GM21825 (cell line): ENCODE data around the gene GADD45GIP1.
A peak's percentile ranks its signal among the peaks of the same experiment; 100 is the strongest.
"Not testable (repeated sequence)": the region's sequence is repeated elsewhere in the genome, so short reads cannot be mapped to it uniquely, and the experiment has no call there.

Experiments used
- ATAC-seq: cut with Tn5 transposase; IDR thresholded peaks from one replicate; pipeline ENCODE4 v1.9.1; 2021; ENCODE audit warnings: mild to moderate bottlenecking, moderate library complexity; ENCODE audit not compliant: unreplicated experiment

Gene GADD45GIP1

DNA sequence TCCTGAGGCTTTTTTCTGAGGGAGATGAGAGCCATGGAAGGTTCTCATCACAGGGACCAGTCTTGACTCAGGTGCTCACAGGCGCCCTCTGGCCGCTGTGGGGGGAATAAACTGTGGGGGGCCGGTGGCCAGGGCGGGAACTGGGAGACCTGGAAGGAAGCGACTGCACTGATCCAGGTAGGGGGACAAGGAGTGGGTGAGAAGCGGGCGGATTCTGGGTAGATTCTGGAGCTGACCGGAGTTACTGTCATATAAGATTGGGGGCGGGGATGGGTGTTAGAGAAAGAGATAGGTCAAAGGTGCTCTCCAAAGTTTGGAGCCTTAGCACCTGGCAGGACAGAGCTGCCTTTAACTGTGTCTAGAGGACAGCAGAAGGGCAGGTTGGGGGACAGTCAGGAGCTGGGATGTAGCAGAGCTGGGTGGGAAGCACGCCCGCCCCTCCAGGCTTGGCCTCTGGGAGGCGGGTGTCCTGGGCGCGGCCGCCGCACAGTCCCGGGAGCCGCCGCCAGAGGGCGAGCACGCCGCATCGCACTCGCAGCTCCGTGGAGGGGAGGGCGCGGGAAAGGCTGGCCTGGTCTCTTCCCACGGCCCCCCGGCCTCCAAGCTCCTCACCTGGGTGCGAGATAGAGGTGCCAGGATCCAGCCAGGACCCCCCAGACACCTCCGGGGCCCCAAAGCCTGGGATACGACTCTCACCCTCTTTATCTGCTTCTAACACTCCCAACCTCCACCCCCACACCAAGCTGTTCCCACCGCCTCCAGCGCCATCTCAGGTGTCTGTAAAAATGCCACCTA lies 8.2 kb upstream of the GADD45GIP1 start:
- ATAC-seq, result peak; percentile 85

DNA sequence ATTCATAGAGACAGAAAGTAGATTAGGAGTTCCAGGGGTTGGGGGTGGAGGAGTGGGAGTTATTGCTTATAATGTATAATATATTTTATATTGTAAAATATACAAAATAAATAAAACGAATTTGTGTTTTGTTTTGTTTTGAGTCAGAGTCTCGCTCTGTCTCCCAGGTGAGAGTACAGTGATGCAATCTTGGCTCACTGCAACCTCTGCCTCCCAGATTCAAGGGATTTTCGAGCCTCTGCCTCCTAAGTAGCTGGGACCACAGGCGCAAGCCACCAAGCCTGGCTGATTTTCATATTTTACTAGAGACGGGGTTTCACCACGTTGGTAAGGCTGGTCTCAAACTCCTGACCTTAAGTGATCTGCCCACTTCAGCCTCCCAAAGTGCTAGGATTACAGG lies 2.5 kb upstream of the GADD45GIP1 start:
- ATAC-seq, result no peak

DNA sequence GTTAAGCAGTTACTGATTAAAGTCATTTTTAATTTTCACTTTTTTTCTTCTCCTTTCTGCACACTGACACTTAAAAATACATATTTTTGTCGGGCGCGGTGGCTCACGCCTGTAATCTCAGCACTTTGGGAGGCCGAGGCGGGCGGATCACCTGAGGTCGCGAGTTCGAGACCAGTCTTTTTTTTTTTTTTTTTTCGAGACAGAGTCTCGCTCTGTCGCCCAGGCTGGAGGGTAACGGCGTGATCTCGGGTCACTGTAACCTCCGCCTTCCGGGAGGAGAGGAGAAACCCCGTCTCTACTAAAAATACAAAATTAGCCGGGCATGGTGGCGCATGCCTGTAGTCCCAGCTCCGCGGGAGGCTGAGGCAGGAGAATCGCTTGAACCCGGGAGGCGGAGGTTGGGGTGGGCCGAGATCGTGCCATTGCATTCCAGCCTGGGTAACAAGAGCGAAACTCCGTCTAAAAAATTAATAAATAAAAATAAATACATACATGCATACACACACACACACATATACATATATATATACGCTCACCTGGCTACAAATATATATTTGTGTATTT lies 448 bp upstream of the GADD45GIP1 start:
- ATAC-seq, result not testable (repeated sequence)

DNA sequence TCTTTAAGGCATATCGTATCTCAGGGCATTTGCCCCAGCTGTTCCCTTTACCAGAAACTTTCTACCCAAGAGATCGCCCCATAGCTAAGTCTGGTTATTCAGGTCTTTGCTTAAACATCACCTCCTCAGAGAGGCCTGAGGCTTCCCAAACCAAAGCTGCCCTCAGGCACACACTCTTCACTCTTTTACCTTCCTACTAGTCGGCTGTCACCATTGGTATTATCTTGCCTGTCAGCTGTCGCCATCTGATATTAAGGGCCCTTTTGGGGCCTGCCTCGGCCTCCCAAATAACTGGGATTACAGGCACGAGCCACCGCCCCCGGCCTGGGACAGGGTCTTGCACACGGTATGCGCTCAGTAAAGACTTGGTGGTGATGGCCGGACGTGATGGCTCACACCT lies 1.0 kb downstream of the GADD45GIP1 start:
- ATAC-seq, result no peak

DNA sequence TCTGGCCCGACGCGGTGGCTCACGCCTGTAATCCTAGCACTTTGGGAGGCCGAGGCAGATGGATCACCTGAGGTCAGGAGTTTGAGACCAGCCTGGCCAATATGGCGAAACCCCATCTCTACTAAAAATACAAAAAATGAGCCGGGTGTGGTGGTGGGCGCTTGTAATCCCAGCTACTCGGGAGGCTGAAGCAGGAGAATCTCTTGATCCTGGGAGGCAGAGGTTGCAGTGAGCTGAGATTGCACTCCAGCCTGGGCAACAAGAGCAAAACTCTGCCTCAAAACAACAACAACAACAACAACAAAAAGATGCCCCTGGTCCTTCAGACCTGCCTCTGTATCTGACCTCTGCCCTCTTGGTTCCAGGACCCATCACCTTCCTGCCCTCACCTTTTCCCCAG lies 1.4 kb downstream of the GADD45GIP1 start:
- ATAC-seq, result not testable (repeated sequence)

DNA sequence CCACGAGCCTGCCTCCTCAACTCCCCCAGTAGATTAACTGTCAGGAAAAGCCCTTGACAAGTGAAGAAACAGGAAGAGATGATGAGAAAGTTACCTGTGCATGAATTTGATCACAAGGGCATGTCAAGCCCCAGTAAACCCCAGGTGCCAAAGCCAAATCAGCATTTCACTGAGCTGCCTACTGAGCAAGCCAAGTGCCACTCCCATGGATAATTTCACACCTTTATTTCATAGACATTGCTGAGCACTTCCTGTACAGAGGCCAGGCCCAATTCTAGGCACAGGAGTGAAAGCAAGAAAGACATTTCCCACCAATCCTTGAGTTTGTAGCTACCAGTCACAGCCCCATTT lies 2.4 kb downstream of the GADD45GIP1 start:
- ATAC-seq, result no peak

DNA sequence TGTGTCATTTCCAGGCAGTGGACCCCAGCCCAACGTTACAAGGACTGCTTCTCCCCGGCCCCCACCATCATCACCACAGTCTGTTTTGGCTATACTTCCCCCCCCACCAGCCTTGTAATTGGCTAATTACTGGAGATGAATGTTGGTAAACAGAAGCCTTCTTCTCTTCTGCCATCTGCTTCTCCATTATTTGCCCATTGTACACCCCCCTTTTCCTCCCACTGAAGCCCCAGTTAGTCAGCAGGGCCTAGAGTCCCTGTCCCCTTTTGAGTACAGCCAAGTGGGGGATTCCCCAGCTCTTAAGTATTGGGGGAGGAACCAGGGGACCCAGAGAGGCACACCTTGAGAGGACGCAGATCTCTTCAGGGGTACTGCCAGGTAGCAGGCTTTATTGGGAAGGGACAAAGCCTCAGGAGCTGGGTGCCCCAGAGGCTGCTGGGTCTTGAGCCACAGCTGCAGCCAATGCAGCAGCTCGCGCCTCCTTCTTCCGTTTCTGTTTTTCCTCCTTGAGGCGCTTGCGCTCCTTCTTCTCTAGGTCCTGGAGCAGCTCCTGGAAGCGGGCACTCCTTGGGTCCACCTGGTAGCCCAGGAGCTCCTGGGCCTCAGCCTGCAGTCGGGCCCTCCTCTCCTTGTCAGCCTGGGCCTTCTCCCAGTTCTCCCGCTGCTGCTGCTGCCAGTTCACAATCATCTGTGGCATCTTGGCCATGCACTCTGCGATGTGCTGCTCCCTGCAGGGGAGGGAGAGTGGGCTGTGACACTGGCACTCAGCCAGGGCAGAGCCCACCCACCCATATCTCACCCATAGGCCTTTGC lies 3.0 kb downstream of the GADD45GIP1 start:
- ATAC-seq, result no peak

DNA sequence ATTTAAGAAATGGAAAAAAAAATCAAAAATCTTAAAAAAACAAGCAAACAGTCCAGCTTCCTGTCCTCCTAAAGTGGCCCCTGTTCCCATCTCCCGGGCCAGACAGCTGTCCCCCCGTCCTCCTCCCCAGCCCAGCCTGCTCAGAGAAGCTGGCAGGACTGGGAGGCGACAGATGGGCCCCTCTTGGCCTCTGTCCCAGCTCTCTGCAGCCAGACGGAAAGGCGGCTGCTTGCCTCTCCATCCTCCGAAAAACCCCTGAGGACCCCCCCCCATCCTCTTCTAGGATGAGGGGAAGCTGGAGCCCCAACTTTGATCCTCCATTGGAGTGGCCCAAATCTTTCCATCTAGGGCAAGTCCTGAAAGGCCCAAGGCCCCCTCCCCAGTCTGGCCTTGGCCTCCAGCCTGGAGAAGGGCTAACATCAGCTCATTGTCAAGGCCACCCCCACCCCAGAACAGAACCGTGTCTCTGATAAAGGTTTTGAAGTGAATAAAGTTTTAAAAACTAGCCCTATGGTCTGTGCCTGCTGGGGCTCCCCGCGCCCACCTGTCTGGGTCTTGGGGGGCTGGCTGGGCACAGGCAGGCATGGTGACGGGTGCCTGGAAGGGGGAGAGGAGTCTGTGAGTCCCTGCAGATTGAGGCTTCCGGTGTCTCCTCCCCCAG lies 3.8 kb downstream of the GADD45GIP1 start:
- ATAC-seq, result no peak

DNA sequence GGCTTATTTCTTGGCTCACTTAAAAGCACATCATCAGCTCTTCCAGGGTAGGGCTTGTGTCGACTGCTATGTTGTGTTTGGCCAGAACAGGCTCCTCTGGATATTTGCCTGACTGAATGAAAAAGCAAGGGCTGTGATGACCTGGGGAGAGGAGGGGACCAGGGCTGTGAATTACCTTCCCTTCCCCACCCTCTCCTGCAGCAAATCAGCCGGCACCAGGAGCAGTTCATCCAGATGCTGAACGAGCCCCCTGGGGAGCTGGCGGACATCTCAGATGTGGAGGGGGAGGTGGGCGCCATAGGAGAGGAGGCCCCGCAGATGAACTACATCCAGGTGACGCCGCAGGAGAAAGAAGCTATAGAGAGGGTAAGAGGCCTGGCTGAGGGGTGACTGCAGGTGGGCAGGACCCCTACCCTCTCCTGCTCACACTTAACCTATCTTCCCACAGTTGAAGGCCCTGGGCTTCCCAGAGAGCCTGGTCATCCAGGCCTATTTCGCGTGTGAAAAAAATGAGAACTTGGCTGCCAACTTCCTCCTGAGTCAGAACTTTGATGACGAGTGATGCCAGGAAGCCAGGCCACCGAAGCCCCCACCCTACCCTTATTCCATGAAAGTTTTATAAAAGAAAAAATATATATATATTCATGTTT lies 4.4 kb downstream of the GADD45GIP1 start:
- no peak for ATAC-seq

DNA sequence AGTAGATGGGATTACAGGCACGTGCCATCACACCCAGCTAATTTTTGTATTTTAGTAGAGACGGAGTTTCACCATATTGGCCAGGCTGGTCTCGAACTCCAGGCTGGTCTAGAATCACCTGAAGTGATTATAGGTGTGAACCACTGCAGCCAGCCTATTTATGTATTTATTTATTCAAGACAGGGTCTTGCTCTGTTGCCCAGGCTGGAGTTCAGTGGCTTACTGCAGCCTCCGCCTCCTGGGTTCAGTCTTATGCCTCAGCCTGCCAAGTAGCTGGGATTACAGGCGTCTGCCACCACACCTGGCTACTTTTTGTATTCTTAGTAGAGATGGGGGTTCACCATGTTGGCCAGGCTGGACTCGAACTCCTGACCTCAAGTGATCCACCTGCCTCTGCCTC lies 5.0 kb downstream of the GADD45GIP1 start:
- not testable (repeated sequence) for ATAC-seq

DNA sequence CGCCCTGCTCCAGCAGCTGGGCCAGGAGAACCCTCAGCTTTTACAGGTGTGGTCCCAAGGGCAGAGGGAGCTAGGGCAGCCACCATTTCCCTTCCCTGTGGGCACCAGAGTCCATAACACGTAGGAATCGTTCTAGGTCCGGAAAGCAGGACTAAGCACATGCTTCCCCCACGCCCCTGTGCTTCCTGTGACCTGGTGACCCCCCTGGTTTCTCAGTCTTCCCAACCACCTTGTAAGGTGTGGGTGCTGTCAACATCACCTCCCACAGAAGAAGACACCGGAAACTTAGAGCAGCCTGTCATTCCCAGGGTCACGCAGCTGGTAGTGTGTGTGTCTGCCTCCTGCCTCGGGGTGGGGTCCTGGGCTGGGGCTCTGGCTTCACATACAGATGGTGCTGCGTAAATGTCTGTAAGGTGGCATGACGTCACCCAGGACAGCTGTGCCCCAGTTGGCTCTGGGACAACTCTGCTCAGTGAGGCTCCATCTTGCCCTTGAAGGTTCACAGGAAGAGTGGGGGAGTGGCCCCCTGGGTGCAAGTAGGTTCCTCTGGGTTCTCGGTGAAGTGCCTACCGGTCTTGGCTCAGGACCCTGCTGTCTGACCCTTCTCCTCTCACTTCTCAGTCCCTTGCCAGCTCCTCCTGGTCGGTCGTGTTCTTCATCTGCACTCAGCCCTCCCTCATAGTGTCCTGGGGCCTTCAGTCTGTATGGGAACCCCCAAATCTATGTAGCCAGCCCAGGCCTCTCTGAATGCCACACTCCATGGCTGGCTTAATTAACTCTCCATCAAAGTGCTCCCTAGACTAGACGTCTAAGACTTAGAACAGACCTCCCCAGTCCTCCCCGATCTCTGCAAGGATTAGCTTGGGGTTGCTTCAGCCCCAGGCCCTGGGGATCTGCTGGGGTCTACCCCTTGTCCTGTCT lies 7.4 kb downstream of the GADD45GIP1 start:
- no peak for ATAC-seq

DNA sequence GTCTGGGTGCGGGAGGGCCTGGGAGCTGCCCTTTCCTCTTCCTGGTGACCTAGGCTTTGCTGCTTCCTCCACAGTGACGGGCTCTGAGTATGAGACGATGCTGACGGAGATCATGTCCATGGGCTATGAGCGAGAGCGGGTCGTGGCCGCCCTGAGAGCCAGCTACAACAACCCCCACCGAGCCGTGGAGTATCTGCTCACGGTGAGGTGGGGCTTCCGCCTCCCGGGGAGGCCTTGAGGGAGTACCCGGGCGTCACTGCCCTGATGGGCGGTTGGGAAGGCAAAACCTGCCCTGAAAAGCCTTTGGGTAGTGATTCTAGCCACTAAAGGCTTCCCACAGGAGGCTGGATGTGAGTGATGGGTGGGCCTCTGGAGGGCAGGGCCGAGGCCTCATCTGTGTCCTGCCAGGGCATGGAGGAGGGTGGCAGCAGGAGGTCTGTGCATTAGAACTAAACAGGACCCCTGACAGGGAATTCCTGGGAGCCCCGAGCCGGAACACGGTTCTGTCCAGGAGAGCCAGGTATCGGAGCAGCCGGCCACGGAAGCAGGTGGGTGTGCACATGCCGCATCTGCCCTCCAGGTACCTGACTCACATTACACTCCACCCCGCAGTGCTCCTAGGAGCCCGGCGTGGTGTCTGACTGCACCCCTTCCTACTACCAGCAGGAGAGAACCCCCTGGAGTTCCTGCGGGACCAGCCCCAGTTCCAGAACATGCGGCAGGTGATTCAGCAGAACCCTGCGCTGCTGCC lies 8.2 kb downstream of the GADD45GIP1 start:
- ATAC-seq, result no peak

DNA sequence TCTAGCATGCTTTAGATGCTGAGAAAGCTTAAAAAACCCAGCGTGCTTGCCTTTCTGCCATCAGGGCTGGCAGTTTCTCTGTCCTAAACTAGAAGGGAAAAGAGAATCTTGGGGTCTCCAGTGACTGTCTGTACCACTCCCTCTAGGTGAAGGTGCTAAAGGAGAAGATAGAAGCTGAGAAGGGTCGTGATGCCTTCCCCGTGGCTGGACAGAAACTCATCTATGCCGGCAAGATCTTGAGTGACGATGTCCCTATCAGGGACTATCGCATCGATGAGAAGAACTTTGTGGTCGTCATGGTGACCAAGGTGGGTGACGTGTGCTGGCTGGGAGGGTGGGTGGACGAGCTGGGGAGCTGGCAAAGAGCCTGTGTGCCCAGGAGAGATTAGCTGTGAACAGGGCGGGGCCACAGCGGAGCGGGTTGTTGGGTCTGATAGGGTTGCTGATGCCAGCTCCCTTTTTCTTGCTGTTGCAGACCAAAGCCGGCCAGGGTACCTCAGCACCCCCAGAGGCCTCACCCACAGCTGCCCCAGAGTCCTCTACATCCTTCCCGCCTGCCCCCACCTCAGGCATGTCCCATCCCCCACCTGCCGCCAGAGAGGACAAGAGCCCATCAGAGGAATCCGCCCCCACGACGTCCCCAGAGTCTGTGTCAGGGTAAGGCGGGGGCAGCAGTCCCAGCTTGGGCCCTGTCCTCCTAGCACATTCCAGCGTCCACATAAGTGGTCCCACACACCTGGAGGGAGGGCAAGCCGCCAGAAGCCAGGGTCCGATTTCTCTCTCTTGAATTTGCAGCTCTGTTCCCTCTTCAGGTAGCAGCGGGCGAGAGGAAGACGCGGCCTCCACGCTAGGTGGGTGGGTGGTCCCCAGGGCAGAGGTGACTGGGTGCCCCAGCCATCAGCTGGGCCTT lies 9.1 kb downstream of the GADD45GIP1 start:
- no peak for ATAC-seq

DNA sequence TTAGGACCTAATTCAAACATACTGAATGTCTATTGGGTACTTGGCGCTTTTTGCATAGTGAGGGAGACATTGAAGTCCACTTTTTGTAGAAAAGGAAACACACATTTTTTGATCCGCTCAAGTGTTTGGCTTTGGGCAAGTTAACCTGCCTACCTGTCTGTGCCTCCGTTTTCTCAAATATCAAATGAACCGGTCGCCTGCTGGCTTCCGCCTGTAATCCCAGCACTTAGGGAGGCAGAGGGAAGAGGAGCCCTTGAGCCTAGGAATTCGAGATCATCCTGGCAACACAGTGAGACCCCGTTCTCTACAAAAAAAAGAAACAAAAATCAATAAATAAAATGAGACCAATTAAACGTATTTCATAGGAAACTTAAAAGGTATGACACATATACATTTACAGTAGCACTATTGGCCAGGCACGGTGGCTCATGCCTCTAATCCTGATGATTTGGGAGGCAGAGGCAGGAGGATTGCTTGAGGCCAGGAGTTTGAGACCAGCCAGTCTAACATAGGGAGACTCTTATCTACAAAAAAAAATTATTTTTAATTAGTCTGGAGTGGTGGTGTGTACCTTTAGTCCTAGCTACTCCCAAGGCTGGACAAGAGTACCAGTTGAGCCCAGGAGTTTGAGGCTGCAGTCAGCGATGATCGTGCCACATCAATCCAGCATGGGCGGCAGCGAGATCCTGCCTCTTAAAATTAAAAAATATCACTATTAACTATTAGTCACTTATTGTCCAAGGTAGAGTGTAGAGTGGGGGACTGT lies 10.1 kb downstream of the GADD45GIP1 start:
- no peak for ATAC-seq

DNA sequence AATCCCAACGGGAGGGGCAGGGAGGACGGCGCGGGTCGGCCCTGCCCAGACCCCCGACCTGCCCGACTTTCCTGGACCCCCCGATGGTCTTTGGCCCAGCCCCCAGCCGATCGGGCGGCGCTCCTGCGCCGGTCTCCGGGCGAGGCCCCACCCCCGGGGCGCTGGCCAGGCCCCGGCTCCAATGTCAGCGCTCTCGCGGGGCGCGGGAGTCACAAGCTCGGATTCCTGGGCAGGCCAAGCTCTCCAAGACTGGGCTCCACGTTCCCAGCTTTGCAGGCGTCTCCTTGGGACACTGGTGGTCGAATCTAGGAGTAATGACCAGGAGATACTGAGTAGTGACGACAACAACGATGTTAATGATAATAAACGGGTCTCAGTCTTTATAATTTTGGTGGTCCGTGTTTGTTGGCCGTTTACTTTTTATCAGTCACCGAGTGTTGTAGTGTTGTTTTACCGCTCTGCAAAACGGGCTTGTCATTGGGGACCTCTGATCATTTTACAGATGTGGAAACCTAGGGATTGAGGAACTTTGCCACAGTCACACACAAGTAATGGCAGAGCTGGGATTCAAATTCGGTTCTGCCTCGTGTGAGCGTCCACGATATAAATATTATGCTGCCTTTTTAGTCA lies 10.8 kb downstream of the GADD45GIP1 start:
- ATAC-seq, result peak; percentile 19

DNA sequence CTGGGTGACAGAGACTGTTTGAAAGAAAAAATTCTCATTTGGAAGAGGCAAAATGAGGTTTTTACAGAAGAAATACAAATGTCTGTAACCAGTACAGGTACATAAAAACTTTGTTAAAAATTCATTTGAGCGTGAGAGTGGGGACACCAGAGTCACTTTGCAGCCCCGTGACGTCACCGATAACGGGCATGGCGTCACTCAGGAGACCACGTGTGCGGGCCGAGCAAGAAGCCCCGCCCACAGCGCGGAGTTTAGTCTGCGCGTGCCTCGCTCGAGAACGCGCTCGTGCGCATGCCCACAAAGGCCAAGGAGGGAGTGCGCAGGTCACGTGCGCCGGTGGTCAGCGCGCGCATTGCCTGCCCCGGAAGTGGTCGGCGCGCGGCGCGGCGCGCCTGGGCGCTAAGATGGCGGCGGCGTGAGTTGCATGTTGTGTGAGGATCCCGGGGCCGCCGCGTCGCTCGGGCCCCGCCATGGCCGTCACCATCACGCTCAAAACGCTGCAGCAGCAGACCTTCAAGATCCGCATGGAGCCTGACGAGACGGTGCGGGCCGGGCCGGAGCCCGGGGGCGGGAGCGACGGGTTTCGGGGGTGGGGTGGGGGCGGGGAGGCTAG lies 11.4 kb downstream of the GADD45GIP1 start, which contains the start of gene RAD23A:
Gene RAD23A, plus strand, starts transcription at position 384 of the 613 bp plus-strand sequence. Its CDS starts 87 bp downstream, at position 471.
- peak; percentile 58 for ATAC-seq
